Measurements from ENCODE around the gene DNAJB9.
A peak's percentile ranks its signal among the peaks of the same experiment; 100 is the strongest.

DNA sequence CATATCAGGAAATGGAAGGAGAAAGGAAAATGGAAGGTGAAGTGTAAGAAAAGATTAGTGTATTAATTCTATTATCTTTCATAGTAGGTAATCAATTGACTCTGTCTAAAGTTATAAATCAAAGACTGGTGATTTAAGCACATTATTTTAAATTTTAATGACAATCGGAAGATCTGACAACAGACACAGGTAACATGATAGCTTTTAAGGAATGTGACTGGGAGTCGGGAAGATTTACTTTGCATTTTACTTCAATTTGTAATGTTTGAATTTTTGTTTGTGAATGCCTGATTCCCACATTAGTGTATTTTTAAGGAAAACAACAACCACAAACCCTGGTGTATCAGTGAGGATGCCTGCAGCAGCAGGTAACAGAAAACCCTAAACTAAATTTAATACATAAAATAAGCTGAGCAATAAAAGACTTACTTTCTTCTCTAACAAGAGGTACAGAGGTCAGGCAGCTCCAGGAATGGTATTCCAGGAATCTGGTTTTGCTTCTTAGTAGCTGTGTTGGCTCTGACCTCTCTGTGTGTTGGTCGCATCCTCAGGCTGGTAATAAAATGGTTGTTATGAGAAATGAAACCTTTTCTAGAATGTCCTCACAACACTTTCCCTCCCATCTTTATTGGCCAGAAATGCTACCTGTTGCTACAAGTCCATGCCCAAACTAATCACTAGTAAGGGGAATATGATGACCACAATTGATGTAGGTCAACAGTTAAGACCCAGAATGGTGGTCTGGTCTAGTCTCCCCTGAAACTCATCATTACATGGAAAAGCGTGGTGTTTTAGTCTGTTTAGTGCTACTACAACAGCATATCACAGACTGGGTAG lies 12.2 kb downstream of the DNAJB9 start:
- TF ChIP-seq POLR2A (IDR thresholded peaks at IDR 0.05; ENCODE audit: control extremely low read depth in 1 of 2, low read depth in 2 of 2, low read length in 2 of 2) (peak in 1 of 2 experiments; percentile 26; a peak in 1 of 3 replicates), EP300 (IDR thresholded peaks at IDR 0.05; ENCODE audit: borderline replicate concordance in 1 of 2, low read depth in 2 of 2, low read length in 2 of 2) (no peak), CTCF (IDR thresholded peaks at IDR 0.05; ENCODE audit: control extremely low read depth in 1 of 3, insufficient read depth in 1 of 3, low read depth in 1 of 3, low read length in 3 of 3) (no peak), TAF1 (IDR thresholded peaks at IDR 0.05; ENCODE audit: low read depth, low read length) (no peak), SUZ12 (IDR thresholded peaks at IDR 0.05; ENCODE audit: low read length) (no peak), ZNF274 (IDR thresholded peaks at IDR 0.05; ENCODE audit: borderline replicate concordance, extremely low read depth, low read length) (no peak), NRF1 (IDR thresholded peaks at IDR 0.05; ENCODE audit: low read depth, low read length) (no peak), HDAC6 (IDR thresholded peaks at IDR 0.05; ENCODE audit: low read depth, low read length) (no peak), TCF12 (IDR thresholded peaks at IDR 0.05; ENCODE audit: low read depth, low read length) (no peak), JUND (IDR thresholded peaks at IDR 0.05; ENCODE audit: low read length) (no peak)
- TF ChIP-seq, protein P1, sequence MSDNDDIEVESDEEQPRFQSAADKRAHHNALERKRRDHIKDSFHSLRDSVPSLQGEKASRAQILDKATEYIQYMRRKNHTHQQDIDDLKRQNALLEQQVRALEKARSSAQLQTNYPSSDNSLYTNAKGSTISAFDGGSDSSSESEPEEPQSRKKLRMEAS (IDR thresholded peaks at IDR 0.05): no peak
- TF ChIP-seq, protein P2, sequence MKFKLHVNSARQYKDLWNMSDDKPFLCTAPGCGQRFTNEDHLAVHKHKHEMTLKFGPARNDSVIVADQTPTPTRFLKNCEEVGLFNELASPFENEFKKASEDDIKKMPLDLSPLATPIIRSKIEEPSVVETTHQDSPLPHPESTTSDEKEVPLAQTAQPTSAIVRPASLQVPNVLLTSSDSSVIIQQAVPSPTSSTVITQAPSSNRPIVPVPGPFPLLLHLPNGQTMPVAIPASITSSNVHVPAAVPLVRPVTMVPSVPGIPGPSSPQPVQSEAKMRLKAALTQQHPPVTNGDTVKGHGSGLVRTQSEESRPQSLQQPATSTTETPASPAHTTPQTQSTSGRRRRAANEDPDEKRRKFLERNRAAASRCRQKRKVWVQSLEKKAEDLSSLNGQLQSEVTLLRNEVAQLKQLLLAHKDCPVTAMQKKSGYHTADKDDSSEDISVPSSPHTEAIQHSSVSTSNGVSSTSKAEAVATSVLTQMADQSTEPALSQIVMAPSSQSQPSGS (IDR thresholded peaks at IDR 0.05; ENCODE audit: low read length): 0 out of 2 replicates have a peak, but pooled peaks have one; percentile 27
